CD4-positive, alpha-beta T cell treated with Interleukin-2 at 100 ng/mL for 4 hours (primary cell): Measurements from ENCODE around the gene NBPF3.
"Not testable (repeated sequence)": the region's sequence is repeated elsewhere in the genome, so short reads cannot be mapped to it uniquely, and the experiment has no call there.

ENCODE experiments used
- DNase-seq: peaks from one replicate; pipeline ENCODE4 v3.0.0-alpha.2; 2020; ENCODE audit warnings: low spot score

NBPF3 gene

GRCh38 chr1:21438646-21439312 is 1.2 kb upstream of the NBPF3 start:
- not testable (repeated sequence) for DNase-seq

GRCh38 chr1:21439345-21439720 is 604 bp upstream of the NBPF3 start:
- DNase-seq: no peak

GRCh38 chr1:21440630-21441125 is 741 bp downstream of the NBPF3 start:
- peak; percentile 16 for DNase-seq

GRCh38 chr1:21446647-21447046 is 6.7 kb downstream of the NBPF3 start:
- DNase-seq: not testable (repeated sequence)

GRCh38 chr1:21447311-21447710 is 7.4 kb downstream of the NBPF3 start:
- no peak for DNase-seq

GRCh38 chr1:21449906-21450305 is 10.0 kb downstream of the NBPF3 start:
- DNase-seq: no peak

GRCh38 chr1:21451212-21451611 is 11.3 kb downstream of the NBPF3 start:
- DNase-seq: no peak

GRCh38 chr1:21451981-21452411 is 12.1 kb downstream of the NBPF3 start:
- no peak for DNase-seq

- DNase-seq: not testable (repeated sequence)
Measured at GRCh38 chr1:21453964-21454614, 14.2 kb downstream of the NBPF3 start.

- DNase-seq: not testable (repeated sequence)
Measured at GRCh38 chr1:21454904-21455303, 15.0 kb downstream of the NBPF3 start.

GRCh38 chr1:21457654-21458053 is 17.7 kb downstream of the NBPF3 start:
- DNase-seq: no peak

GRCh38 chr1:21465127-21465526 is 25.2 kb downstream of the NBPF3 start:
- DNase-seq: not testable (repeated sequence)

GRCh38 chr1:21467946-21468345 is 28.0 kb downstream of the NBPF3 start:
- DNase-seq: not testable (repeated sequence)

- DNase-seq: no peak
Measured at GRCh38 chr1:21468599-21468998, 28.7 kb downstream of the NBPF3 start.

GRCh38 chr1:21469581-21469980 is 29.6 kb downstream of the NBPF3 start:
- no peak for DNase-seq

GRCh38 chr1:21472861-21473260 is 32.9 kb downstream of the NBPF3 start:
- no peak for DNase-seq

- no peak for DNase-seq
Measured at GRCh38 chr1:21478356-21478755, 38.4 kb downstream of the NBPF3 start.

GRCh38 chr1:21483881-21484280 is 43.9 kb downstream of the NBPF3 start:
- not testable (repeated sequence) for DNase-seq

GRCh38 chr1:21489146-21489545 is 49.2 kb downstream of the NBPF3 start:
- no peak for DNase-seq

GRCh38 chr1:21490774-21491487 is 51.0 kb downstream of the NBPF3 start:
- no peak for DNase-seq

GRCh38 chr1:21491488-21492355 is 51.8 kb downstream of the NBPF3 start:
- no peak for DNase-seq

GRCh38 chr1:21492356-21492625 is 52.4 kb downstream of the NBPF3 start:
- no peak for DNase-seq
